Trophoblast cell (in vitro differentiated cells and primary cell): ENCODE data around the gene ZNF264.
A peak's percentile ranks its signal among the peaks of the same experiment; 100 is the strongest.

ENCODE experiments used
- DNase-seq, 2 donors: peaks; one replicate each; pipeline ENCODE4 v3.0.0-alpha.2; 2016
- H2AFZ ChIP-seq: 2 replicates; pipeline ENCODE4 v1.6.1; 2013; ENCODE audit warnings: low read length, moderate library complexity, mild to moderate bottlenecking; ENCODE audit not compliant: insufficient read depth, poor library complexity
- H2AK5ac ChIP-seq: 2 replicates; pipeline ENCODE4 v1.6.1; 2013; ENCODE audit warnings: mild to moderate bottlenecking, low read length
- H2BK120ac ChIP-seq: 2 replicates; pipeline ENCODE4 v1.6.1; 2013; ENCODE audit warnings: low read length, mild to moderate bottlenecking, moderate library complexity; ENCODE audit not compliant: insufficient read depth, poor library complexity
- H2BK12ac ChIP-seq: 2 replicates; pipeline ENCODE4 v1.6.1; 2013; ENCODE audit warnings: mild to moderate bottlenecking, low read length, moderate library complexity
- H2BK5ac ChIP-seq: 2 replicates; pipeline ENCODE4 v1.6.1; 2013; ENCODE audit warnings: low read length, low read depth, moderate library complexity, mild to moderate bottlenecking; ENCODE audit not compliant: poor library complexity
- H3K14ac ChIP-seq: 2 replicates; pipeline ENCODE4 v1.6.1; 2013; ENCODE audit warnings: mild to moderate bottlenecking, low read length
- H3K18ac ChIP-seq: 2 replicates; pipeline ENCODE4 v1.6.1; 2013; ENCODE audit warnings: mild to moderate bottlenecking, low read length
- H3K23ac ChIP-seq: 2 replicates; pipeline ENCODE4 v1.6.1; 2013; ENCODE audit warnings: low read length
- H3K27ac ChIP-seq: 2 replicates; pipeline ENCODE4 v1.5.1; 2013; ENCODE audit warnings: low read depth, mild to moderate bottlenecking, inconsistent platforms, low read length, moderate library complexity
- H3K27me3 ChIP-seq: 2 replicates; pipeline ENCODE4 v1.6.1; 2013; ENCODE audit warnings: inconsistent platforms, mild to moderate bottlenecking, low read length, moderate library complexity; ENCODE audit not compliant: insufficient read depth
- H3K36me3 ChIP-seq, 2 experiments: 1 replicate in 1 of 2; 2 replicates in 1 of 2; pipeline ENCODE4 v1.6.1; 2013; ENCODE audit warnings: low read length in 2 of 2, mild to moderate bottlenecking in 2 of 2, moderate library complexity in 1 of 2; ENCODE audit not compliant: insufficient read depth in 2 of 2, control insufficient read depth in 1 of 2
- H3K4ac ChIP-seq: 2 replicates; pipeline ENCODE4 v1.6.1; 2013; ENCODE audit warnings: low read depth, mild to moderate bottlenecking, low read length, moderate library complexity
- H3K4me1 ChIP-seq, 2 experiments: 1 replicate in 1 of 2; 2 replicates in 1 of 2; pipeline ENCODE4 v1.6.1; 2013; ENCODE audit warnings: low read length in 2 of 2, mild to moderate bottlenecking in 2 of 2, moderate library complexity in 1 of 2; ENCODE audit not compliant: insufficient read depth in 2 of 2, control insufficient read depth in 1 of 2
- H3K4me2 ChIP-seq: 2 replicates; pipeline ENCODE4 v1.6.1; 2013; ENCODE audit warnings: inconsistent platforms, mild to moderate bottlenecking, low read length, moderate library complexity
- H3K4me3 ChIP-seq: 2 replicates; pipeline ENCODE4 v1.5.1; 2013; ENCODE audit warnings: mild to moderate bottlenecking, low read depth, low read length, inconsistent platforms
- H3K79me1 ChIP-seq: one replicate; pipeline ENCODE4 v1.6.1; 2013; ENCODE audit warnings: low read length
- H3K79me2 ChIP-seq: 2 replicates; pipeline ENCODE4 v1.6.1; 2013; ENCODE audit warnings: low read length, mild to moderate bottlenecking; ENCODE audit not compliant: control insufficient read depth, insufficient read depth, poor library complexity
- H3K9ac ChIP-seq: 2 replicates; pipeline ENCODE4 v1.6.1; 2013; ENCODE audit warnings: mild to moderate bottlenecking, low read length
- H3K9me3 ChIP-seq: 2 replicates; pipeline ENCODE4 v1.6.1; 2013; ENCODE audit warnings: low read depth, mild to moderate bottlenecking, control low read depth, inconsistent platforms, low read length; ENCODE audit not compliant: insufficient read depth
- H4K12ac ChIP-seq: 2 replicates; pipeline ENCODE4 v1.6.1; 2013; ENCODE audit warnings: low read depth, mild to moderate bottlenecking, low read length, moderate library complexity
- H4K8ac ChIP-seq: 2 replicates; pipeline ENCODE4 v1.6.1; 2013; ENCODE audit warnings: low read depth, mild to moderate bottlenecking, low read length, moderate library complexity
- H4K91ac ChIP-seq: one replicate; pipeline ENCODE4 v1.6.1; 2013; ENCODE audit warnings: low read depth, mild to moderate bottlenecking, low read length, moderate library complexity
- WGBS: extraction: QIAGEN DNeasy Blood & Tissue Kit; methylation state at CpG from one replicate; pipeline ENCODE4 v1.1.7; 2013; ENCODE audit warnings: missing lambda C conversion rate; ENCODE audit not compliant: insufficient read length, insufficient coverage; ENCODE audit errors: extremely low coverage; 5-methylcytosine and 5-hydroxymethylcytosine counted together

Gene ZNF264

GRCh38 chr19:57165846-57166245, 25.5 kb upstream of the ZNF264 start:
- Histone ChIP-seq H3K36me3 (no peaks in the 10 kb centered on the region), H2BK12ac (no peak overlapping the region), H2AFZ (no peak overlapping the region), H3K23ac (no peak overlapping the region), H4K12ac (no peak overlapping the region), H3K27me3 (no peaks in the 10 kb centered on the region), H3K79me2 (no peaks in the 10 kb centered on the region), H4K8ac (no peak overlapping the region), H4K91ac (no peak overlapping the region), H3K4me1 (no peaks in the 10 kb centered on the region), H3K9ac (no peak overlapping the region), H3K79me1 (no peaks in the 10 kb centered on the region), H3K14ac (no peak overlapping the region), H3K27ac (no peak overlapping the region), H3K18ac (no peak overlapping the region), H3K4me3 (no peak overlapping the region), H3K4ac (no peak overlapping the region), H3K4me2 (no peak overlapping the region), H3K9me3 (peaks cover 9% of the 10 kb centered on the region), H2AK5ac (no peak overlapping the region), H2BK5ac (no peak overlapping the region), H2BK120ac (no peak overlapping the region)
- no CpG with 5 or more reads among the region's 7 CpGs for WGBS
- no peak for DNase-seq

- H2BK5ac ChIP-seq: no peak within 1 kb of the TSS
- no peak within 1 kb of the TSS for H2AFZ ChIP-seq
- no peaks in the 10 kb centered on the region for H3K4me1 ChIP-seq
- no peak within 1 kb of the TSS for H2BK120ac ChIP-seq
- peaks cover 11% of the 10 kb centered on the region for H3K9me3 ChIP-seq
- H3K4me3 ChIP-seq: no peak within 1 kb of the TSS
- H3K36me3 ChIP-seq: no peaks in the 10 kb centered on the region
- WGBS: no CpG with 5 or more reads among the region's 6 CpGs
- H3K27me3 ChIP-seq: no peaks in the 10 kb centered on the region
- H3K79me1 ChIP-seq: no peaks in the 10 kb centered on the region
- no peaks in the 10 kb centered on the region for H3K79me2 ChIP-seq
- H3K9ac ChIP-seq: no peak within 1 kb of the TSS
- no peak within 1 kb of the TSS for H2AK5ac ChIP-seq
- no peak within 1 kb of the TSS for H3K23ac ChIP-seq
- DNase-seq: no peak
- no peak within 1 kb of the TSS for H3K18ac ChIP-seq
- no peak within 1 kb of the TSS for H4K91ac ChIP-seq
- no peak within 1 kb of the TSS for H3K14ac ChIP-seq
- H4K8ac ChIP-seq: no peak within 1 kb of the TSS
- no peak within 1 kb of the TSS for H3K4me2 ChIP-seq
- H3K4ac ChIP-seq: no peak within 1 kb of the TSS
- no peak within 1 kb of the TSS for H2BK12ac ChIP-seq
- H3K27ac ChIP-seq: no peak within 1 kb of the TSS
- H4K12ac ChIP-seq: no peak within 1 kb of the TSS
Measured at GRCh38 chr19:57167385-57167784, 23.9 kb upstream of the ZNF264 start, which contains the start of gene DUXA. Gene DUXA, minus strand, starts transcription at chr19:57167485. Its CDS starts 42 bp downstream, at chr19:57167443.

- WGBS: no CpG with 5 or more reads among the region's 42 CpGs
Measured at GRCh38 chr19:57171551-57172081, 19.7 kb upstream of the ZNF264 start.

GRCh38 chr19:57190301-57190700, 999 bp upstream of the ZNF264 start:
- peaks cover 15% of the 10 kb centered on the region for H3K79me2 ChIP-seq
- H4K91ac ChIP-seq: no peak overlapping the region
- H2AK5ac ChIP-seq: no peak overlapping the region
- no peak overlapping the region for H3K4ac ChIP-seq
- H3K4me2 ChIP-seq: no peak overlapping the region
- no peaks in the 10 kb centered on the region for H3K27me3 ChIP-seq
- H3K79me1 ChIP-seq: peaks cover 8% of the 10 kb centered on the region
- H3K23ac ChIP-seq: no peak overlapping the region
- no peak overlapping the region for H3K4me3 ChIP-seq
- H2BK5ac ChIP-seq: no peak overlapping the region
- no peak overlapping the region for H4K8ac ChIP-seq
- DNase-seq: no peak
- peaks cover 7% of the 10 kb centered on the region for H3K9me3 ChIP-seq
- H2BK120ac ChIP-seq: no peak overlapping the region
- no peak overlapping the region for H3K27ac ChIP-seq
- no peak overlapping the region for H3K18ac ChIP-seq
- no peak overlapping the region for H3K9ac ChIP-seq
- no peak overlapping the region for H2AFZ ChIP-seq
- no CpG with 5 or more reads among the region's 3 CpGs for WGBS
- H4K12ac ChIP-seq: no peak overlapping the region
- H3K14ac ChIP-seq: no peak overlapping the region
- no peak overlapping the region for H2BK12ac ChIP-seq
- peaks cover 9 to 10% of the 10 kb centered on the region in 2 experiments for H3K4me1 ChIP-seq
- peaks cover 15% of the 10 kb centered on the region in 2 experiments for H3K36me3 ChIP-seq

More at GRCh38 chr19:57171551-57172081, 19.7 kb upstream of the ZNF264 start:
- Histone ChIP-seq H2AFZ (peak overlapping the region; percentile 60), H3K4me3 (peak overlapping the region; percentile 63), H3K4ac (no peak overlapping the region), H4K91ac (no peak overlapping the region), H3K14ac (no peak overlapping the region), H3K4me2 (peak overlapping the region; percentile 31), H3K9me3 (peaks cover 2% of the 10 kb centered on the region), H4K8ac (peak overlapping the region; percentile 73), H4K12ac (no peak overlapping the region), H3K23ac (no peak overlapping the region), H3K18ac (no peak overlapping the region), H3K36me3 (no peaks in the 10 kb centered on the region), H3K27ac (no peak overlapping the region), H3K79me1 (no peaks in the 10 kb centered on the region), H2BK120ac (no peak overlapping the region), H3K9ac (no peak overlapping the region), H2BK12ac (no peak overlapping the region), H3K79me2 (no peaks in the 10 kb centered on the region), H3K27me3 (no peaks in the 10 kb centered on the region), H3K4me1 (no peaks in the 10 kb centered on the region), H2BK5ac (no peak overlapping the region), H2AK5ac (no peak overlapping the region)
- DNase-seq: peak; percentile 3 to 49
